Hepatocyte (in vitro differentiated cells): ENCODE results near the gene KLHL26.

ENCODE experiments used
- EZH2 ChIP-seq: fragments of 200-600 bp; sonication (generic); IDR thresholded peaks from 2 replicates; pipeline ENCODE4 v1.6.1; 2016; ENCODE audit warnings: antibody characterized with exemption, mild to moderate bottlenecking, borderline replicate concordance
- EZH2phosphoT487 ChIP-seq: fragments of 200-600 bp; sonication (generic); IDR thresholded peaks from one replicate; pipeline ENCODE4 v1.6.1; 2018; ENCODE audit warnings: antibody characterized with exemption, mild to moderate bottlenecking, low read depth, moderate library complexity; ENCODE audit not compliant: unreplicated experiment, severe bottlenecking
- TF ChIP-seq, protein P1 (sequence below): fragments of 200-600 bp; sonication (generic); IDR thresholded peaks from 2 replicates; pipeline ENCODE4 v1.5.1; 2016; ENCODE audit warnings: antibody characterized with exemption, mild to moderate bottlenecking; ENCODE audit not compliant: poor library complexity

DNA sequence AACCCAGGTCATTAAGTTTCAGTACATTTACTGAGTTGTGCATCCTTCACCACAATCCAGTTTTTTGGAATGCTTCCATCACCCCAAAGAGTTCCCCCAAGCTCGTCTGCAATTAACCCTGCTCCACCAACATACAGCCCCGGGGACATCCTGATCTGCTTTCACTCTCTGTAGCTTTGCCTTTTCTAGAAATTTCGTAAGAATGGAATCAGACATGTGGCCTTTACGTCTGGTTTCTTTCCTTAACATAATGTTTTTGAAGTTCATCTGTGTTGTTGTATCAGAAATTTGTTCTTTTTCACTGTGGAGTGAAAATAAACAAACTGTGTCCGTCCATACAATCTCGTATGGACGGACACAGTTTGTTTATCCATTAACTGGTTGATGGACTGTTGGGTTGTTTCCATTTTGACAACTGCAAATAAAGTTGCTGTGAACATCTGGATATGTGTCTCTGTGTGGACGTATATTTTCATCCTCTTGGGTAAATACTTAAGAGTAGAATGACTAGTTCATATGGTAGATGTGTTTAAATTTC is 2.9 kb downstream of the KLHL26 start:
- TF ChIP-seq EZH2 (no peak), EZH2phosphoT487 (no peak)
- TF ChIP-seq, protein P1, sequence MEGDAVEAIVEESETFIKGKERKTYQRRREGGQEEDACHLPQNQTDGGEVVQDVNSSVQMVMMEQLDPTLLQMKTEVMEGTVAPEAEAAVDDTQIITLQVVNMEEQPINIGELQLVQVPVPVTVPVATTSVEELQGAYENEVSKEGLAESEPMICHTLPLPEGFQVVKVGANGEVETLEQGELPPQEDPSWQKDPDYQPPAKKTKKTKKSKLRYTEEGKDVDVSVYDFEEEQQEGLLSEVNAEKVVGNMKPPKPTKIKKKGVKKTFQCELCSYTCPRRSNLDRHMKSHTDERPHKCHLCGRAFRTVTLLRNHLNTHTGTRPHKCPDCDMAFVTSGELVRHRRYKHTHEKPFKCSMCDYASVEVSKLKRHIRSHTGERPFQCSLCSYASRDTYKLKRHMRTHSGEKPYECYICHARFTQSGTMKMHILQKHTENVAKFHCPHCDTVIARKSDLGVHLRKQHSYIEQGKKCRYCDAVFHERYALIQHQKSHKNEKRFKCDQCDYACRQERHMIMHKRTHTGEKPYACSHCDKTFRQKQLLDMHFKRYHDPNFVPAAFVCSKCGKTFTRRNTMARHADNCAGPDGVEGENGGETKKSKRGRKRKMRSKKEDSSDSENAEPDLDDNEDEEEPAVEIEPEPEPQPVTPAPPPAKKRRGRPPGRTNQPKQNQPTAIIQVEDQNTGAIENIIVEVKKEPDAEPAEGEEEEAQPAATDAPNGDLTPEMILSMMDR: no peak
